Measurements from ENCODE around the gene ANLN.

DNA sequence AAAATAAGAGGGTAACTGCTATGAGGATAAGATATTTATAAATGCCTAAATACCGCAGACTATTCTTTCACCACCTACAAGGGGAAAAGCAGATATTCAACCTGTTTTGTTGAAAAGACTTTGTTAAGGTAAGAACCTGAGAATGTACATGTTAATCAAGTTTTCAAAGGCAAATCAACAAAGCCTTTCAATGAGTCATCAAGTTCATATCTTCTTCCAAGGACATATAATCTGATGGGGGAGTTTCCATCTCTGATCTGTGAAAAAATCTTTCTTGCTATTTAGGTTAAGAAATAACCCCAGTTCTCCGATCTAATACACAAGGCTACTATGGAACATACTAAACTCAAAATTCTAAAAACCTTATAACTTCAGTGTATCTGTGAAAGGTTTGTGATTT, 40.0 kb upstream of the ANLN start:
- no peak for TF ChIP-seq EGR1 (IDR thresholded peaks at IDR 0.05; ENCODE audit: low read depth in 2 of 2)
- TF ChIP-seq, protein P1, sequence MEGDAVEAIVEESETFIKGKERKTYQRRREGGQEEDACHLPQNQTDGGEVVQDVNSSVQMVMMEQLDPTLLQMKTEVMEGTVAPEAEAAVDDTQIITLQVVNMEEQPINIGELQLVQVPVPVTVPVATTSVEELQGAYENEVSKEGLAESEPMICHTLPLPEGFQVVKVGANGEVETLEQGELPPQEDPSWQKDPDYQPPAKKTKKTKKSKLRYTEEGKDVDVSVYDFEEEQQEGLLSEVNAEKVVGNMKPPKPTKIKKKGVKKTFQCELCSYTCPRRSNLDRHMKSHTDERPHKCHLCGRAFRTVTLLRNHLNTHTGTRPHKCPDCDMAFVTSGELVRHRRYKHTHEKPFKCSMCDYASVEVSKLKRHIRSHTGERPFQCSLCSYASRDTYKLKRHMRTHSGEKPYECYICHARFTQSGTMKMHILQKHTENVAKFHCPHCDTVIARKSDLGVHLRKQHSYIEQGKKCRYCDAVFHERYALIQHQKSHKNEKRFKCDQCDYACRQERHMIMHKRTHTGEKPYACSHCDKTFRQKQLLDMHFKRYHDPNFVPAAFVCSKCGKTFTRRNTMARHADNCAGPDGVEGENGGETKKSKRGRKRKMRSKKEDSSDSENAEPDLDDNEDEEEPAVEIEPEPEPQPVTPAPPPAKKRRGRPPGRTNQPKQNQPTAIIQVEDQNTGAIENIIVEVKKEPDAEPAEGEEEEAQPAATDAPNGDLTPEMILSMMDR (IDR thresholded peaks at IDR 0.05; ENCODE audit: low read depth, low read length, missing input control): no peak
- TF ChIP-seq, protein P2, sequence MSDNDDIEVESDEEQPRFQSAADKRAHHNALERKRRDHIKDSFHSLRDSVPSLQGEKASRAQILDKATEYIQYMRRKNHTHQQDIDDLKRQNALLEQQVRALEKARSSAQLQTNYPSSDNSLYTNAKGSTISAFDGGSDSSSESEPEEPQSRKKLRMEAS (IDR thresholded peaks at IDR 0.05): no peak
- TF ChIP-seq SP1 (IDR thresholded peaks at IDR 0.05): no peak
- TF ChIP-seq, protein P3, sequence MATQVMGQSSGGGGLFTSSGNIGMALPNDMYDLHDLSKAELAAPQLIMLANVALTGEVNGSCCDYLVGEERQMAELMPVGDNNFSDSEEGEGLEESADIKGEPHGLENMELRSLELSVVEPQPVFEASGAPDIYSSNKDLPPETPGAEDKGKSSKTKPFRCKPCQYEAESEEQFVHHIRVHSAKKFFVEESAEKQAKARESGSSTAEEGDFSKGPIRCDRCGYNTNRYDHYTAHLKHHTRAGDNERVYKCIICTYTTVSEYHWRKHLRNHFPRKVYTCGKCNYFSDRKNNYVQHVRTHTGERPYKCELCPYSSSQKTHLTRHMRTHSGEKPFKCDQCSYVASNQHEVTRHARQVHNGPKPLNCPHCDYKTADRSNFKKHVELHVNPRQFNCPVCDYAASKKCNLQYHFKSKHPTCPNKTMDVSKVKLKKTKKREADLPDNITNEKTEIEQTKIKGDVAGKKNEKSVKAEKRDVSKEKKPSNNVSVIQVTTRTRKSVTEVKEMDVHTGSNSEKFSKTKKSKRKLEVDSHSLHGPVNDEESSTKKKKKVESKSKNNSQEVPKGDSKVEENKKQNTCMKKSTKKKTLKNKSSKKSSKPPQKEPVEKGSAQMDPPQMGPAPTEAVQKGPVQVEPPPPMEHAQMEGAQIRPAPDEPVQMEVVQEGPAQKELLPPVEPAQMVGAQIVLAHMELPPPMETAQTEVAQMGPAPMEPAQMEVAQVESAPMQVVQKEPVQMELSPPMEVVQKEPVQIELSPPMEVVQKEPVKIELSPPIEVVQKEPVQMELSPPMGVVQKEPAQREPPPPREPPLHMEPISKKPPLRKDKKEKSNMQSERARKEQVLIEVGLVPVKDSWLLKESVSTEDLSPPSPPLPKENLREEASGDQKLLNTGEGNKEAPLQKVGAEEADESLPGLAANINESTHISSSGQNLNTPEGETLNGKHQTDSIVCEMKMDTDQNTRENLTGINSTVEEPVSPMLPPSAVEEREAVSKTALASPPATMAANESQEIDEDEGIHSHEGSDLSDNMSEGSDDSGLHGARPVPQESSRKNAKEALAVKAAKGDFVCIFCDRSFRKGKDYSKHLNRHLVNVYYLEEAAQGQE (IDR thresholded peaks at IDR 0.05): no peak
- TF ChIP-seq RXRA (IDR thresholded peaks at IDR 0.05): no peak
- no peak for TF ChIP-seq YY1 (IDR thresholded peaks at IDR 0.05)
- TF ChIP-seq GABPA (IDR thresholded peaks at IDR 0.05 in 1 of 2, conservative IDR thresholded peaks at IDR 0.05 in 1 of 2): no peak
- TF ChIP-seq TAF1 (conservative IDR thresholded peaks at IDR 0.05): no peak
- TF ChIP-seq RAD21 (IDR thresholded peaks at IDR 0.05): no peak
- TF ChIP-seq, protein P4, sequence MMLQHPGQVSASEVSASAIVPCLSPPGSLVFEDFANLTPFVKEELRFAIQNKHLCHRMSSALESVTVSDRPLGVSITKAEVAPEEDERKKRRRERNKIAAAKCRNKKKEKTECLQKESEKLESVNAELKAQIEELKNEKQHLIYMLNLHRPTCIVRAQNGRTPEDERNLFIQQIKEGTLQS (IDR thresholded peaks at IDR 0.05): no peak
- TF ChIP-seq, protein P5, sequence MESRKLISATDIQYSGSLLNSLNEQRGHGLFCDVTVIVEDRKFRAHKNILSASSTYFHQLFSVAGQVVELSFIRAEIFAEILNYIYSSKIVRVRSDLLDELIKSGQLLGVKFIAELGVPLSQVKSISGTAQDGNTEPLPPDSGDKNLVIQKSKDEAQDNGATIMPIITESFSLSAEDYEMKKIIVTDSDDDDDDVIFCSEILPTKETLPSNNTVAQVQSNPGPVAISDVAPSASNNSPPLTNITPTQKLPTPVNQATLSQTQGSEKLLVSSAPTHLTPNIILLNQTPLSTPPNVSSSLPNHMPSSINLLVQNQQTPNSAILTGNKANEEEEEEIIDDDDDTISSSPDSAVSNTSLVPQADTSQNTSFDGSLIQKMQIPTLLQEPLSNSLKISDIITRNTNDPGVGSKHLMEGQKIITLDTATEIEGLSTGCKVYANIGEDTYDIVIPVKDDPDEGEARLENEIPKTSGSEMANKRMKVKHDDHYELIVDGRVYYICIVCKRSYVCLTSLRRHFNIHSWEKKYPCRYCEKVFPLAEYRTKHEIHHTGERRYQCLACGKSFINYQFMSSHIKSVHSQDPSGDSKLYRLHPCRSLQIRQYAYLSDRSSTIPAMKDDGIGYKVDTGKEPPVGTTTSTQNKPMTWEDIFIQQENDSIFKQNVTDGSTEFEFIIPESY (IDR thresholded peaks at IDR 0.05): no peak
- TF ChIP-seq JUND (IDR thresholded peaks at IDR 0.05): no peak

All from liver (tissue), 3 donors.